H9 (cell line): ENCODE measurements around the gene CXCR3. TPM values are rescaled to one million over a fixed set of nuclear protein-coding genes. Genes with fewer than 3 reads are reported as not detected.

ENCODE experiments used
- DNase-seq: peaks from one replicate; pipeline ENCODE4 v3.0.0-alpha.2; 2017
- H2AFZ ChIP-seq: one replicate; pipeline ENCODE4 v1.6.1; 2013; ENCODE audit warnings: mild to moderate bottlenecking, low read length, control low read depth, moderate library complexity
- H2AK5ac ChIP-seq: 2 replicates; pipeline ENCODE4 v1.6.1; 2013; ENCODE audit warnings: low read length, control low read depth, mixed read lengths; ENCODE audit not compliant: insufficient read length
- H2BK120ac ChIP-seq: one replicate; pipeline ENCODE4 v1.6.1; 2013; ENCODE audit warnings: low read depth, mild to moderate bottlenecking, low read length, control low read depth, inconsistent platforms; ENCODE audit not compliant: poor library complexity, severe bottlenecking
- H2BK12ac ChIP-seq: 2 replicates; pipeline ENCODE4 v1.6.1; 2013; ENCODE audit warnings: low read length, control low read depth, mixed read lengths, low read depth; ENCODE audit not compliant: insufficient read length
- H2BK15ac ChIP-seq: 2 replicates; pipeline ENCODE4 v1.6.1; 2013; ENCODE audit warnings: low read depth, low read length, control low read depth
- H2BK20ac ChIP-seq: one replicate; pipeline ENCODE4 v1.6.1; 2013; ENCODE audit warnings: low read depth, mild to moderate bottlenecking, low read length, control low read depth, inconsistent platforms; ENCODE audit not compliant: poor library complexity, severe bottlenecking
- H2BK5ac ChIP-seq: 2 replicates; pipeline ENCODE4 v1.6.1; 2013; ENCODE audit warnings: low read length, control low read depth, mixed read lengths; ENCODE audit not compliant: insufficient read length
- H3K14ac ChIP-seq: 2 replicates; pipeline ENCODE4 v1.6.1; 2013; ENCODE audit warnings: low read length, control low read depth; ENCODE audit not compliant: insufficient read depth
- H3K18ac ChIP-seq: 2 replicates; pipeline ENCODE4 v1.6.1; 2013; ENCODE audit warnings: low read depth, mild to moderate bottlenecking, mixed read lengths, low read length, control low read depth; ENCODE audit not compliant: insufficient read length
- H3K23ac ChIP-seq: 2 replicates; pipeline ENCODE4 v1.6.1; 2013; ENCODE audit warnings: low read length, control low read depth, mixed read lengths, low read depth; ENCODE audit not compliant: insufficient read length
- H3K23me2 ChIP-seq: 2 replicates; pipeline ENCODE4 v1.6.1; 2013; ENCODE audit warnings: low read depth, mild to moderate bottlenecking, mixed read lengths, low read length, control low read depth; ENCODE audit not compliant: insufficient read length, poor library complexity, severe bottlenecking
- H3K27ac ChIP-seq: 2 replicates; pipeline ENCODE4 v1.5.1; 2013; ENCODE audit warnings: low read length, control low read depth, mixed read lengths, low read depth; ENCODE audit not compliant: insufficient read length
- H3K27me3 ChIP-seq: 2 replicates; pipeline ENCODE4 v1.6.1; 2013; ENCODE audit warnings: low read length, control low read depth, inconsistent platforms; ENCODE audit not compliant: insufficient read depth
- H3K4ac ChIP-seq: 2 replicates; pipeline ENCODE4 v1.6.1; 2013; ENCODE audit warnings: low read depth, mild to moderate bottlenecking, control low read depth, inconsistent platforms, low read length, moderate library complexity
- H3K4me1 ChIP-seq: 2 replicates; pipeline ENCODE4 v1.6.1; 2013; ENCODE audit warnings: low read length, control low read depth, inconsistent platforms; ENCODE audit not compliant: insufficient read depth
- H3K4me2 ChIP-seq: 2 replicates; pipeline ENCODE4 v1.6.1; 2013; ENCODE audit warnings: low read length, control low read depth, mixed read lengths; ENCODE audit not compliant: insufficient read length, insufficient read depth
- H3K56ac ChIP-seq: 2 replicates; pipeline ENCODE4 v1.6.1; 2013; ENCODE audit warnings: low read depth, mild to moderate bottlenecking, mixed read lengths, low read length, control low read depth; ENCODE audit not compliant: insufficient read length
- H3K79me1 ChIP-seq: 2 replicates; pipeline ENCODE4 v1.6.1; 2013; ENCODE audit warnings: low read depth, mild to moderate bottlenecking, moderate library complexity, low read length, control low read depth, inconsistent platforms; ENCODE audit not compliant: insufficient read depth, poor library complexity, severe bottlenecking
- H3K79me2 ChIP-seq: 2 replicates; pipeline ENCODE4 v1.6.1; 2013; ENCODE audit warnings: low read length, control low read depth, inconsistent platforms; ENCODE audit not compliant: insufficient read depth
- H3K9ac ChIP-seq: 2 replicates; pipeline ENCODE4 v1.6.1; 2013; ENCODE audit warnings: low read length, control low read depth, mixed read lengths; ENCODE audit not compliant: insufficient read length; ENCODE audit errors: extremely low read depth
- H3K9me3 ChIP-seq: one replicate; pipeline ENCODE4 v1.6.1; 2013; ENCODE audit warnings: low read depth, low read length, inconsistent platforms; ENCODE audit not compliant: control insufficient read depth
- H3T11ph ChIP-seq: one replicate; pipeline ENCODE4 v1.6.1; 2013; ENCODE audit warnings: mild to moderate bottlenecking, low read length, control low read depth, inconsistent platforms
- H4K20me1 ChIP-seq: one replicate; pipeline ENCODE4 v1.6.1; 2013; ENCODE audit not compliant: control insufficient read depth, insufficient read length, insufficient read depth
- H4K5ac ChIP-seq: 2 replicates; pipeline ENCODE4 v1.6.1; 2013; ENCODE audit warnings: low read depth, mild to moderate bottlenecking, mixed read lengths, low read length, control low read depth; ENCODE audit not compliant: insufficient read length
- H4K8ac ChIP-seq: replicated peaks from 2 replicates; pipeline ENCODE4 v1.6.1; 2013; ENCODE audit warnings: low read length, control low read depth, mixed read lengths, low read depth; ENCODE audit not compliant: insufficient read length
- H4K91ac ChIP-seq: 2 replicates; pipeline ENCODE4 v1.6.1; 2013; ENCODE audit warnings: low read depth, mild to moderate bottlenecking, moderate library complexity, mixed read lengths, low read length, control low read depth; ENCODE audit not compliant: insufficient read length
- H3K27ac Mint-ChIP-seq, 3 experiments: 2 replicates in 2 of 3; 3 replicates in 1 of 3; pipeline ENCODE4 v1.8.0; 2020 to 2021; ENCODE audit warnings: mixed read lengths in 3 of 3, mild to moderate bottlenecking in 1 of 3, moderate library complexity in 1 of 3
- H3K27me3 Mint-ChIP-seq: 2 replicates; pipeline ENCODE4 v1.8.0; 2021; ENCODE audit warnings: low read depth, mild to moderate bottlenecking, moderate library complexity, mixed read lengths
- H3K36me3 Mint-ChIP-seq, 3 experiments: 2 replicates in 2 of 3; 3 replicates in 1 of 3; pipeline ENCODE4 v1.8.0; 2020 to 2021; ENCODE audit warnings: low read depth in 3 of 3, mixed read lengths in 3 of 3; ENCODE audit not compliant: insufficient read depth in 1 of 3
- H3K4me1 Mint-ChIP-seq, 2 experiments: 2 replicates each; pipeline ENCODE4 v1.8.0; 2020; ENCODE audit warnings: mixed read lengths in 2 of 2
- H3K4me3 Mint-ChIP-seq, 2 experiments: 2 replicates in 1 of 2; 3 replicates in 1 of 2; pipeline ENCODE4 v1.8.0; 2020 to 2021; ENCODE audit warnings: mild to moderate bottlenecking in 2 of 2, mixed read lengths in 2 of 2, moderate library complexity in 1 of 2
- H3K9me3 Mint-ChIP-seq, 2 experiments: 2 replicates in 1 of 2; 3 replicates in 1 of 2; pipeline ENCODE4 v1.8.0; 2020; ENCODE audit warnings: mild to moderate bottlenecking in 2 of 2, mixed read lengths in 2 of 2, moderate library complexity in 1 of 2
- WGBS: extraction: QIAGEN DNeasy Blood & Tissue Kit; methylation state at CpG from one replicate; pipeline ENCODE4 v1.1.7; 2013; ENCODE audit warnings: missing lambda C conversion rate, low lambda C conversion rate, mixed read lengths; ENCODE audit not compliant: insufficient read length; ENCODE audit errors: extremely low coverage; 5-methylcytosine and 5-hydroxymethylcytosine counted together
- total RNA-seq: library from RNA; stranded (reverse); gene quantifications from 2 replicates; pipeline ENCODE4 v1.2.1, GENCODE V29; 2021
- TF ChIP-seq, protein P1 (sequence below): fragments of 200-600 bp; sonication (generic); conservative IDR thresholded peaks from 3 replicates; pipeline ENCODE4 v1.8.0; 2021; ENCODE audit warnings: antibody characterized with exemption, mild to moderate bottlenecking

Gene CXCR3
- total RNA-seq, 1 experiment from 2014 or later, result not detected

DNA sequence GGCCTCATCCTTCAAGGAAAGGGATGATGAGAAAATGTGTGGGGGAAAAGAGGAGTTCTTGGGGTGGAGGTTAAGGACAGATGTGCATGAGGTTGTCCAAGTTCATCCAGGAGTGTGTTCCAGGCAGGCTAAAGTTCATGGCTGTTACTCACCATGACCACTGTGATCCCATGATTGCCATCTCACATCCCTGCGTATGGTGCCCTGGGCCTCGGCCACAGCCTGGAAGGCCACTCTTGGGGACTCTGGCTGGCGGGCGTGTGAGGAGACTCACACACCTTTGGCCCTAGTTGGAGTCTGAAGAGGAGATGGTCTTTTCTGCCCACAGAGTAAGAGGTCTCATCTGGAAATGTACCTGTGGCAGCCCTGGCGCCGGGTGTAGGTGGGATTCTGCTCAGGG lies 41.6 kb upstream of the CXCR3 start:
- H3K4me3 Mint-ChIP-seq, result no peak overlapping the region
- WGBS, result no CpG with 5 or more reads among the region's 6 CpGs

More for the DNA sequence above, 41.6 kb upstream of the CXCR3 start:
- H2AK5ac ChIP-seq, result no peak overlapping the region
- H2BK20ac ChIP-seq, result no peak overlapping the region
- Mint-ChIP-seq H3K4me1 (peaks cover 0 to 4% of the 10 kb centered on the region in 2 experiments; a peak in 3 of 4 replicates), H3K27me3 (peaks cover 3% of the 10 kb centered on the region), H3K27ac (no peak overlapping the region), H3K36me3 (no peaks in the 10 kb centered on the region; a peak in 3 of 7 replicates), H3K9me3 (peaks cover 82 to 85% of the 10 kb centered on the region in 2 experiments)
- no peak overlapping the region for H3K18ac ChIP-seq
- peaks cover 10% of the 10 kb centered on the region for H3K9me3 ChIP-seq
- no peak overlapping the region for H2AFZ ChIP-seq
- no peaks in the 10 kb centered on the region for H3K23me2 ChIP-seq
- no peak overlapping the region for H3K9ac ChIP-seq
- H3K23ac ChIP-seq, result no peak overlapping the region
- H3K27ac ChIP-seq, result no peak overlapping the region
- H3K4me1 ChIP-seq, result no peaks in the 10 kb centered on the region
- no peak overlapping the region for H2BK12ac ChIP-seq
- H3K56ac ChIP-seq, result no peak overlapping the region
- H4K20me1 ChIP-seq, result no peaks in the 10 kb centered on the region
- H3K14ac ChIP-seq, result no peak overlapping the region
- DNase-seq, result no peak
- H4K8ac ChIP-seq, result no peak overlapping the region
- no peaks in the 10 kb centered on the region for H3K27me3 ChIP-seq
- H4K91ac ChIP-seq, result no peak overlapping the region
- H2BK5ac ChIP-seq, result no peak overlapping the region
- no peak overlapping the region for H2BK15ac ChIP-seq
- no peak overlapping the region for H4K5ac ChIP-seq
- no peaks in the 10 kb centered on the region for H3K79me2 ChIP-seq
- no peak overlapping the region for H3K4me2 ChIP-seq
- no peak overlapping the region for H3T11ph ChIP-seq
- H3K79me1 ChIP-seq, result no peaks in the 10 kb centered on the region
- TF ChIP-seq, protein P1, sequence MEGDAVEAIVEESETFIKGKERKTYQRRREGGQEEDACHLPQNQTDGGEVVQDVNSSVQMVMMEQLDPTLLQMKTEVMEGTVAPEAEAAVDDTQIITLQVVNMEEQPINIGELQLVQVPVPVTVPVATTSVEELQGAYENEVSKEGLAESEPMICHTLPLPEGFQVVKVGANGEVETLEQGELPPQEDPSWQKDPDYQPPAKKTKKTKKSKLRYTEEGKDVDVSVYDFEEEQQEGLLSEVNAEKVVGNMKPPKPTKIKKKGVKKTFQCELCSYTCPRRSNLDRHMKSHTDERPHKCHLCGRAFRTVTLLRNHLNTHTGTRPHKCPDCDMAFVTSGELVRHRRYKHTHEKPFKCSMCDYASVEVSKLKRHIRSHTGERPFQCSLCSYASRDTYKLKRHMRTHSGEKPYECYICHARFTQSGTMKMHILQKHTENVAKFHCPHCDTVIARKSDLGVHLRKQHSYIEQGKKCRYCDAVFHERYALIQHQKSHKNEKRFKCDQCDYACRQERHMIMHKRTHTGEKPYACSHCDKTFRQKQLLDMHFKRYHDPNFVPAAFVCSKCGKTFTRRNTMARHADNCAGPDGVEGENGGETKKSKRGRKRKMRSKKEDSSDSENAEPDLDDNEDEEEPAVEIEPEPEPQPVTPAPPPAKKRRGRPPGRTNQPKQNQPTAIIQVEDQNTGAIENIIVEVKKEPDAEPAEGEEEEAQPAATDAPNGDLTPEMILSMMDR, result no peak
- no peak overlapping the region for H2BK120ac ChIP-seq
- H3K4ac ChIP-seq, result no peak overlapping the region
